GM19238 (cell line): ENCODE measurements around the gene PAQR6.
A peak's percentile ranks its signal among the peaks of the same experiment; 100 is the strongest.

Experiments
- DNase-seq: peaks from one replicate; pipeline ENCODE4 v3.0.0; 2011; ENCODE audit warnings: low spot score; ENCODE audit not compliant: insufficient read length

PAQR6 gene

GRCh38 chr1:156247460-156248322 is at the start of gene PAQR6:
TSS of gene PAQR6 (minus strand) at chr1:156248056. CDS start at chr1:156246731, 1,325 bp downstream.
- DNase-seq: no peak

GRCh38 chr1:156295391-156295947 is 47.6 kb upstream of the PAQR6 start, which contains the start of gene GLMP:
TSS of gene GLMP (minus strand) at chr1:156295679. CDS start at chr1:156295645, 34 bp downstream.
- DNase-seq: peak; percentile 67

DNA sequence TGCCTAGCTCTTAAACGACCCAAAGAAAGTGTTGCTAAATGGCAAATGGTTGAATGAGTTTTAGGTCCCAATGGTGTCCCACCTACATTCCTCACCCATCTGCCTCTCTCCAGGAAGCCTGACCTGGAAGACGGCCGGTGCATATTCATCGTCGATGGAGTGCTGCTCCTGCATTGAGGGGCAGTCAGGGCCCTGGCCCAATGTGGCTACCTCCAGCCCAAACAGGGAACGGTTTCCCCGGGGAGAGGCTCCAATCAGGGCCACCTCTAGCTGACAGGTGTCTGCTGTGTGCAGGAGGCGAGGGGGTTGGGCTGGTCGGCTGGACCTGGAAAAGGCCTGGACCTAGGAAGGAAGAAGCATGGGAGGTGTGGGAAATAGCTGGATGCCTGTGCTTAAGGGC is 46.0 kb upstream of the PAQR6 start:
- DNase-seq: no peak

DNA sequence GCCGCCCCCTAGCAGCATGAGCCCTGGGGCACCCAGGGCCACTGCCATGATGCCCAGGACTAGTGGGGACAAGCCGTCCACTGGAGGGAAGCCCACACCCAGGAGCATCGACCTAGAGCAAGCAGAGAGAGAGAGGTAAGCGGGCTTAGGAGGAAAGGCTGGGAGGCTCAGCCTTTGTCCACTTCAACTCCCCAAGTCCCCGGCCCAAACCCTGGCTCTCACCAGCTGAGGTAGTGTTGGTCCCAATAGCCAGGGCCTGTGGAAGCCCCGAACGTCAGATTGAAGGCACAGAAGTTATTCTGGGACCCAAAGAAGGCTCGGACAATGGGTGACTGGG is 45.2 kb upstream of the PAQR6 start:
- no peak for DNase-seq

GRCh38 chr1:156291226-156292061 is 43.6 kb upstream of the PAQR6 start:
- peak; percentile 36 for DNase-seq

DNA sequence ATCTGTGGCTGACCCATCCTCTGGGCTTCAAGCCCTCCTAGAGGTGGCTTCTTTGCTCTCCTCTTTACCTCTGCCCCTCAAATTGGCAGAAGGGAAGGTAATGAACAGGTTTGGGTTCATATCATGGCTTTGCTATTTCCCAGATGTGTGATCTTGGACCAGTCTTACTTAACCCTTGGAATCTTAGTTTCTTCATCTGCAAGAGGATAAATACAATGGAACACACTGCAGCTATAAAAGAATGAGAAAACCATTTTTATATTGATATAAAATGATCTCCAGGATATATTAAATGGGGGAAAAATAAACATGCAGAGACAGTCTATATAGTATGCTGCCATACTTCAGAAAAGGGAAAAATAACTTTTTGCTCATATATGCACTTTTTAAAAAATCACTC is 42.0 kb upstream of the PAQR6 start:
- DNase-seq: no peak

DNA sequence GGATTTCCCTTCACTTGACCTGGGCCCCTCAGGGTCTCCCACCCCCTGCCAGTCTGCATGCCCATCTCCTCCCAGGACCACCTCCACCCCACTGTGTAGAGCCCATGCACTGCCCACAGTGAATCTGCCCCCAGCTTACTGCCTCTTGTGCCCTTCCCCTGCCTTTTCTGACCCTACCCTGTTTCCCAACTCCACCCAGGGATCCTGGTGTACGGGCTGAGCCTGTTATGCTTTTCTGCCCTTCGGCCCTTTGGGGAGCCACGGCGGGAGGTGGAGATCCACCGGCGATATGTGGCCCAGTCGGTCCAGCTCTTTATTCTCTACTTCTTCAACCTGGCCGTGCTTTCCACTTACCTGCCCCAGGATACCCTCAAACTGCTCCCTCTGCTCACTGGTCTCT is 38.2 kb upstream of the PAQR6 start:
- no peak for DNase-seq

- DNase-seq: no peak
These were observed 37.6 kb upstream of the PAQR6 start for GRCh38 chr1:156285437-156285836.

DNA sequence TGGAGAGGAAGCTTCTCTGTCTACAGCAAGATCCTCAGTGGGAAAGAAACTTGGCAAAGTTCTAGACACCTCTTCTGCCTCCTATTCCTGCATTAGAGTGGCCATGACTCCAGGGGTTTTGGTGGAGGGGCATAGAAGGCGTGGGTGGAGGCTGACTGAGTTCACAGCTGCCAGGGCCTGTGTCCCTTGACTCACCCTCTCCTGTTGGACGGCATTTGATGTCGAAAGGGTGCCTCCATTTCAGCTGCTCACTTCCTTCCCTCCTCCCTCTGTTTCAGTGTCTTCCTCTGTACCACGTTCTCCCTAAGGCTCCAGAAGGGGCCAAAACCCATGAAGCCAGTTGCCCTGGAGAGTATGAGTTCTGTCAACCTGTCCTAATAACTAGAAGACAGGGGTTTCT is 36.9 kb upstream of the PAQR6 start:
- DNase-seq: no peak

- no peak for DNase-seq
These were observed 36.3 kb upstream of the PAQR6 start, which contains the start of gene TMEM79 for GRCh38 chr1:156284112-156284511. TSS of gene TMEM79 (plus strand) at chr1:156284325. CDS start at chr1:156285227, 902 bp downstream.

DNA sequence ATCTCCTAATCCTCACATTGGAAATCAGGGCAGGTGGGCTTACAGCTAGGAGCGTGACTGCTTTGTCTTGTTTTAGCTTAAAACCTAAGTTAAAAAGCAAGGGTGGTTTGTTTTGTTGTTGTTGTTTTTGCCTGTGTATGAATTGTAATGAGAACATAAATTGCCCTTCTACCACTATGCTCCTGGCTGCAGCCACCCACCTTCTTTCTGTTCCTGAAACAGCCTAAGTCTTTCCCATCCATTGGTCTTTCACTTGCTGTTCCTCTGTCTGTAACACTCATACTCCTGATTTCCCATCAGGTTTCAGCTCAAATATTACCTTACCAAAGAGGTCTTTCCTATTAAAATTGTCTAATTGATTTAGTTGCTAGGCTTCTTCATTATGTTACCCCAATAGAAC is 35.7 kb upstream of the PAQR6 start:
- DNase-seq: no peak

- peak; percentile 91 for DNase-seq
These were observed 34.8 kb upstream of the PAQR6 start, which contains the start of gene SMG5 for GRCh38 chr1:156282479-156283222. TSS of gene SMG5 (minus strand) at chr1:156282825. CDS start at chr1:156282680, 145 bp downstream.

DNA sequence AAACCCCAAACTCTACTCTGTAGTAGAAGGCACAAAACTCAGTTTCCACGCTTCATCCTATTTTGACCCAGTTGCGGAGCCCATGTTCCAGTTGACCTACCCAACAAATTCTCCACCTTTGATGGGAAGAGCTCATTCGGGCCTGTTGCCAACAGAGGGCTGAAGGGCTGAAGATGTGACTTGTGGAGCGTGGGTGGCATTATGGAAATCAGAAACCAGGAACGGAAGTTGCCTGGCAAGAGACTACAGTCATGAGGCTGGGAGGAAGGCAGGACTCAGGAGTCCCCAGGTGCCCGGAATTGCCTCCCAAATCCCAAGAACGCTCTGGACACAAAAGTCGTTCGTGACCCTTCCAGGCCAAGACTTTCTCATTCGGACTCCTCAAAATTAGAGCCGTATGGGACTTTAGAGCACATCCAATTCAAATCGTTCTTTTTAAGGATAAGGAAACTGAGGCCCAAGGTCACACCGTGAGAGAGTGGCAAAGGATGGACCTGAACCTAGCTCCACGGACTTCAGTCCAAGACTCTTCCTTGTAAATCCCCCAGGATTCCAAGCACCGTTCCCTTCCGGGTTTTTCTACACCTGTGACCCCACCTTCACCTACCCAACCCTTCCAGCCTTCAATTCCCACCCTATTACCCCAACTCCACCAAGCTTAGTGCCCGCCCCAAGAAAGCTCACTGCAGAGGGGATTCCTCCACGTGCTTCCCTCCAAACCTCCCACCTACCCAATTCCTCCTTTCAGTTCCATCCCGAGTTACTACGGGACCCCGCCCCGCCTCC is 34.0 kb upstream of the PAQR6 start:
- no peak for DNase-seq

- peak; percentile 33 for DNase-seq
These were observed 33.4 kb upstream of the PAQR6 start for GRCh38 chr1:156281281-156281680.

GRCh38 chr1:156279837-156280236 is 32.0 kb upstream of the PAQR6 start:
- no peak for DNase-seq

- no peak for DNase-seq
These were observed 29.1 kb upstream of the PAQR6 start for GRCh38 chr1:156276966-156277381.

- DNase-seq: no peak
These were observed 28.7 kb upstream of the PAQR6 start for GRCh38 chr1:156276532-156276931.

GRCh38 chr1:156270314-156270713 is 22.5 kb upstream of the PAQR6 start:
- no peak for DNase-seq

DNA sequence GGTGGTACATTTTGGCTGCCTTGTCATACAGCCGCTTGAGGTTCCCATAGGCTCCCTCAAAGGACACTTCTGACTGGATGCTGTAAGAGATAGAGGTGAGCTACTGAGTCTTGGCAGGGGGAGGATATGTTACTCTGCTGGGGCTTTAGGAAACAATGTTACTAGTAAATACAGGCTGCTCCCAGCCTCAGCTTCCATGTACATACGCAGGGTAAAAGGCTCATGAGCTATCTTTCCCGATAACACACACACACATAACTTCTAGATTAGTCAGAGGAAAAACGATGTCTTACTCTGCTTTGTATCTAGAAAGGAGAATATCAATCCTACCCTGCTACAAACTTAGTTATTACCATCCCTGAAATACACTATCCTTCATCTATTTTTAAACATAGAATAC is 20.5 kb upstream of the PAQR6 start:
- DNase-seq: no peak

DNA sequence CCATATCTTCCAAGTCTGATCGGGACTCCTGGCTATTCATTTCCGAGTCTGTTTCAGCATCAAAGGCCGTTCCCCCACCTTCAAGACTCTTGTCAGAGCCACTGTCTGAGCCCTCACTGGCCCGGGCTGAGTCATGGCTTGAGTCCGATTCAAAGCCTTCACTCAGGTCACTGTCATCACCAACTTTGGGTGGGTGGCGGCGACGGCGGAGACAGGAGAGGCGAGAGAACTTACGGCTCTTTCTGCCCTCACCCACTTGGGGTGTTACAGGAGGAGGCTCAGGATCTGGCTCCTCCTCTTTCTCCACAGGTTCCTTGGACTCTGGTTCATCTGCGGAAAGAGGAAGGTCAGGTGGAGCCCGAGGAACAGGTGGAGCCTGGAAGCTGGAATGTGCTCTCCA is 18.2 kb upstream of the PAQR6 start:
- no peak for DNase-seq
